Stomach (tissue), 4 donors: ENCODE measurements around the gene ITPKB.

ENCODE experiments used
- POLR2A ChIP-seq, 4 donors: fragments of 450-650 bp; IDR thresholded peaks; one replicate each; pipeline ENCODE4 v1.6.1; 2016; ENCODE audit warnings: antibody characterized with exemption in 4 of 4, control low read depth in 2 of 4, mild to moderate bottlenecking in 1 of 4, moderate library complexity in 1 of 4
- POLR2AphosphoS5 ChIP-seq, 3 donors: sonication (generic); formaldehyde crosslinking; IDR thresholded peaks; one replicate each; pipeline ENCODE4 v1.6.1; 2016; ENCODE audit warnings: antibody characterized with exemption in 3 of 3

GRCh38 chr1:226645279-226645976 is 93.7 kb downstream of the ITPKB start:
- no peak for TF ChIP-seq POLR2A (IDR thresholded peaks at IDR 0.05)
- no peak for TF ChIP-seq POLR2AphosphoS5 (IDR thresholded peaks at IDR 0.05)
